SIG-M5 (cell line): Measurements from ENCODE around the gene NCOR2.

ENCODE experiments used
- DNase-seq: peaks from one replicate; lab custom pipeline; 2025; lab: John Stamatoyannopoulos, UW

NCOR2 gene

GRCh38 chr12:124577374-124577773, 10.0 kb upstream of the NCOR2 start:
- DNase-seq, result no peak

- DNase-seq, result no peak
These were observed 8.7 kb upstream of the NCOR2 start for GRCh38 chr12:124576061-124576650.

- no peak for DNase-seq
These were observed 6.7 kb upstream of the NCOR2 start for GRCh38 chr12:124573839-124574786.

DNA sequence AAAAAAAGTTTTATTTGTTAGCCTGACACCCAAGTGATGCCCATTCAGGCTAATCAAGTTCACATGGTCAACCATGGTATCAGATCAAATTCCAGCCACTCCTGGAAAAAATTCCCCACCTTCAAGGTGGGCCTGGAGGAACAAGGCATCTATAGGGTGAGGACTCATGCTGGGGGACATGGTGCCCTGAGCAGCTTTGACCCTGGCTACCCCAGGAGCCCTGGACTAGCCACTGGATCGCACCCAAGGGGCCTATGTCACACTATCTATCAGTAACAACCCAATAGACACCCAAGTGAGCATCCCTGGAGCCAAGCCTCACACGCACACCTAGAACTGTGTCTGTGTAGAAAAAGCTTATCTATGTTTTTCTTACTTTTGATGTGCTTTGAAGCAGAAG, 4.1 kb upstream of the NCOR2 start:
- DNase-seq, result no peak

- DNase-seq, result no peak
These were observed 3.4 kb upstream of the NCOR2 start for GRCh38 chr12:124570810-124571209.

DNA sequence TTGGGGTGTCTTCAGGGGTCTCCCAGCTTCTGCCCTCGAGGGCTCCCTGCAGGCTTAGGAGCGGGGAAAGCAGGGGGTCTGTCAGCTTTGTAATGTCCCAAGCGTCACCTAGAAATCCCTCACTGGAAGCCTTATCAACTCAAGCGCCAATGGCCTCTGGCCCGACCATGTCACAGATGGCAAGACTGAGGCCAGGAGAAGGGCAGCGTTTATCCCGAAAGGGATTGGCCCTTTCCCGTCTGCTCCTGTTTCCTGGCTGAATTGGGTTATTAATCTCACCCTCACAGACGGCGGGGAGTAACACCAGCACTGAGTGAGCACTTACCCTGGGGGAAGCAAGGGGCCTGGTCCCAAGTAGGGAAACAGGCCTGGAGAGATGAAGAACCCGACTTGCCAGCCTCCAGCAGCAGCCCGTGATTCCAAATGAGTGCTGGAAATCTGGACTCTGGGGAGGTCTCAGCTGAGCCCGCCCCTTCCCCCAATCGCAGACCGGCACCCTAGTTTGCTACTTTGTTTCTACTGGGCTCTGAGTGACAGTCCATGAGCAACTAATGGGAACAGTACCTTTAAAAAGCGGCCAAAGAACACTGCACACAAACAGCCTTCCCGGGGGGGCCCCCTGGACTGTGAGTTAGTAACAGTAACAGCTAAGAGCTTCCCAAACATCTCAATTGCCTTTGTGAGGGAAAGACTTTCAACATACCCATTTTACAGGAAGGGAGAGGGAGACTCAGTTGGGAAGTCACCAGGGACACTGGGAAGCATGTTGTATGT, 2.1 kb upstream of the NCOR2 start:
- no peak for DNase-seq

GRCh38 chr12:124568431-124569374, 1.3 kb upstream of the NCOR2 start:
- DNase-seq, result peak; percentile 91

DNA sequence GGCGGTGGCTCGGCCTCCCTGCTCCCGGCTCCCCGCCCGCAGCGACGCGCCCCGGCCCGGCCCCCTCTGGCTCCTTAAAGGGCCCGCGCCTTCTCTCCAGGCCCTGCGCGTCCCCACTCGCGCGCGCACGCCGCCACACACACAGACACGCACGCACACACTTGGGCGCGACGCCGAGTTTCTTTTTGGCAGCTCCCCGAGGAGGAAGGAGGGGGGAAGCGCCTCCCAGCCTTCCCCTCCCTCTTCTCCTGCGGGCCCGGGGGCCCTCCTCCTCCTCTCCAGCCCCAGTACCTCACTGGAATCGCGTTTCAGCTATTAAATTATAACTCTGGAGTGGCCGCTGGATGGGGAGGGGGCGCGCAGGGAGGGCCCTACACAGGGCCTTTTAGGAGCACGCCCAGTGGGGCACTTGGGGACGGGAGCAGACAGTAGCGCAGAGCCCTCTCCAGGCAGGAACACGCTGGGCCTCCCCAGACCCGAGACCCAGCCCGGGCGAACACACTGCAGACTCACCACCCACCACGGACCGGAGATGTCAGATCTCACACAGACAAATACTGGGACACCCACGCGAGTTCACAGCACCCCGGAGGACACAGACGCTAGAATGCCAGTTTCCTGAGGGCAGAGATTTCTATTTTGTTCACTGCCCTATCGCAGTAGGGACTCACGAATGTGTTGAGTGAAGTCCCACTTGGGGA, 411 bp upstream of the NCOR2 start:
- peak; percentile 55 for DNase-seq

DNA sequence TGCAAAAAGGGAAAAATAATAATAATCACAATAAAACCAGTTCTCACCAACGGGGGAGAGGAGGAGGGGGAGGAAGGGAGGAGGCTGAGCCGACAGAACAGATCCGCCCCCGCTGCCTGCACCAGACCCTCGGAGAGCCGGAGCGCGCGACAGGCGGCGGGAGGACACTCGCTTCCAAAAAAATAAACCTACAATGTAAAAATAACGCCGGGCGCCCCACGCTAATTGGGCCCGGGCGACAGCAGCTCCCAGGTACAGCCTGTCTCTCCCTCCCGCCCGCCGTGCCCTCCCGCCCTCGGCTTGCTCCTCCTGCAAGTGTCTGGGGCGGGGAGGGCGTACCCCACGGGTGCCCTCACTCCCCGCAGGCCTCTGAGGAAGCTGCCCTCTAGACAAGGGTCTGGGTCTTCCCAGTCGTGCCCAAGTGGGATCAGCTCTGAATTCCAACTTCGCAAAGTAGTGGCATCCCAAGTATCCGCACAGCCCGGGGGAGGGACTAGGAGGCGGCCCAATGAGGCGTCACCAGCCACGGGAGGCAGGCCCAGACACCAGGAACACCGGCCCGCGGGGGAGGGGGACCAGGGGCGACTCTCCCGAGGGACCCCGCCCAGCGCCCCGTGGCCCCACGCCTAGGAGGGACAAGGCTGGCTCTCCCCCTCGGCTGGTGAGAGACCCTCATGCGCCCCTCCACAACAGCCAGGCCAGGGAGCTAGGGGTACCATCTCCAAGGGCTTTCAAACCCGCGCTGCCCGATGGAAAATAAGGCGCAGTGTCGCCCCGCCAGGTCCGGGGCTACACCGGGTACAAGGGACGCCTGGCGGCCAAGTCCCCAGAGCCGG, 1.0 kb downstream of the NCOR2 start:
- no peak for DNase-seq

DNA sequence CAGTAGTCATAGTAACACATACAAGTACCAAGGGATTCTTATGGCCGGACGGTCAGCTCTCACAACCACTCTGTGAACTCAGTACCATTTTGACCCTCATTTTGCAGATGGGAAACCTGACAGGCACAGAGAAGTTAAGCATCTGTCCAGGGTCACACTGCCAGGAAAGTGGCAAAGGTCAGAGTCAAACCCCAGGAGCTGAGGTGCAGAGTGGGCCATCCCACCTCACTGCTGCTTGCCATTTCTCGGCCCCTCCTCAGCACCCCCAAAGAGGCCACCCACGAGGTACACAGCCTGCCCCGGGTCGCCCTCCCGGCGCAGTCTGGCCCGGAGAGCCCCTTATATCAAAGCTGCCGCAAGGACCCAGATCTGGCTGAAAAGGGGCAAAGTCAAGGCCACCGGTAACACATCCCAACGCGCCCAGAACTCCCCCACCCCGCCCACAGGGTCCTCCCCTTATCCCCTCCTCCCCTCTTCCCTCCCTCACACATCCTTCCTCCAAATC, 1.7 kb downstream of the NCOR2 start:
- DNase-seq, result no peak

- no peak for DNase-seq
These were observed 2.4 kb downstream of the NCOR2 start for GRCh38 chr12:124564971-124565491.

GRCh38 chr12:124564232-124564958, 3.0 kb downstream of the NCOR2 start:
- DNase-seq, result no peak

GRCh38 chr12:124563809-124564208, 3.6 kb downstream of the NCOR2 start:
- no peak for DNase-seq

- no peak for DNase-seq
These were observed 4.0 kb downstream of the NCOR2 start for GRCh38 chr12:124563401-124563800.

- DNase-seq, result no peak
These were observed 4.6 kb downstream of the NCOR2 start for GRCh38 chr12:124562796-124563181.

- no peak for DNase-seq
These were observed 5.2 kb downstream of the NCOR2 start for GRCh38 chr12:124562018-124562795.

GRCh38 chr12:124561231-124561630, 6.2 kb downstream of the NCOR2 start:
- no peak for DNase-seq
